BLaER1 (cell line): ENCODE results near the gene DPH7.
"Not testable (repeated sequence)": the region's sequence is repeated elsewhere in the genome, so short reads cannot be mapped to it uniquely, and the experiment has no call there.

ENCODE experiments used
- H3K27ac ChIP-seq: shearing (Covaris generic); formaldehyde crosslinking; 2 replicates; pipeline ENCODE4 v1.8.1; 2022
- H3K27me3 ChIP-seq: shearing (Covaris generic); formaldehyde crosslinking; 2 replicates; pipeline ENCODE4 v1.8.1; 2022
- H3K36me3 ChIP-seq: shearing (Covaris generic); formaldehyde crosslinking; 2 replicates; pipeline ENCODE4 v1.8.1; 2022
- H3K4me1 ChIP-seq: shearing (Covaris generic); formaldehyde crosslinking; 2 replicates; pipeline ENCODE4 v1.8.1; 2022
- H3K4me2 ChIP-seq: shearing (Covaris generic); formaldehyde crosslinking; 2 replicates; pipeline ENCODE4 v1.8.1; 2022
- H3K4me3 ChIP-seq: shearing (Covaris generic); formaldehyde crosslinking; 2 replicates; pipeline ENCODE4 v1.8.1; 2022
- H3K9ac ChIP-seq: shearing (Covaris generic); formaldehyde crosslinking; 2 replicates; pipeline ENCODE4 v1.8.1; 2022
- H3K9me3 ChIP-seq: shearing (Covaris generic); formaldehyde crosslinking; 2 replicates; pipeline ENCODE4 v1.8.1; 2022
- H4K20me1 ChIP-seq: shearing (Covaris generic); formaldehyde crosslinking; 2 replicates; pipeline ENCODE4 v1.8.1; 2022
- Cebpa-rat ChIP-seq: shearing (Covaris generic); IDR thresholded peaks from 2 replicates; pipeline ENCODE4 v1.8.1; 2022

The DPH7 gene

GRCh38 chr9:137521405-137521985, 57.2 kb downstream of the DPH7 start:
- TF ChIP-seq Cebpa-rat: no peak
- peaks cover 10% of the 10 kb centered on the region; the same call in 1 of the 2 replicates for H3K9me3 ChIP-seq
- H3K4me2 ChIP-seq: no peak overlapping the region
- H3K9ac ChIP-seq: no peak overlapping the region
- no peak overlapping the region for H3K4me3 ChIP-seq
- peaks cover 37% of the 10 kb centered on the region; the same call in 1 of the 2 replicates for H3K36me3 ChIP-seq
- H3K27ac ChIP-seq: no peak overlapping the region
- H4K20me1 ChIP-seq: no peaks in the 10 kb centered on the region
- H3K27me3 ChIP-seq: no peaks in the 10 kb centered on the region
- peaks cover 37% of the 10 kb centered on the region for H3K4me1 ChIP-seq

GRCh38 chr9:137520614-137521404, 57.9 kb downstream of the DPH7 start:
- H3K27me3 ChIP-seq: no peaks in the 10 kb centered on the region
- H3K4me2 ChIP-seq: no peak overlapping the region
- H3K9ac ChIP-seq: no peak overlapping the region
- no peaks in the 10 kb centered on the region for H4K20me1 ChIP-seq
- H3K27ac ChIP-seq: no peak overlapping the region
- no peak for TF ChIP-seq Cebpa-rat
- peaks cover 30% of the 10 kb centered on the region for H3K4me1 ChIP-seq
- no peak overlapping the region for H3K4me3 ChIP-seq
- H3K9me3 ChIP-seq: peaks cover 10% of the 10 kb centered on the region; the same call in 1 of the 2 replicates
- peaks cover 37% of the 10 kb centered on the region; the same call in 1 of the 2 replicates for H3K36me3 ChIP-seq

GRCh38 chr9:137519553-137519952, 59.2 kb downstream of the DPH7 start:
- Histone ChIP-seq H3K4me2 (peak overlapping the region; percentile 36), H3K36me3 (peaks cover 35% of the 10 kb centered on the region; the same call in 1 of the 2 replicates), H3K4me1 (peaks cover 31% of the 10 kb centered on the region), H3K4me3 (no peak overlapping the region), H3K9ac (no peak overlapping the region), H3K27ac (no peak overlapping the region), H3K9me3 (peaks cover 10% of the 10 kb centered on the region; the same call in 1 of the 2 replicates), H4K20me1 (no peaks in the 10 kb centered on the region), H3K27me3 (no peaks in the 10 kb centered on the region)
- no peak for TF ChIP-seq Cebpa-rat

- not testable (repeated sequence) for H3K27me3 ChIP-seq, H4K20me1 ChIP-seq, H3K9ac ChIP-seq, H3K27ac ChIP-seq, H3K4me3 ChIP-seq
- peaks cover 28% of the 10 kb centered on the region; the same call in 1 of the 2 replicates for H3K36me3 ChIP-seq
- H3K4me2 ChIP-seq: peak overlapping the region; percentile 36
- H3K4me1 ChIP-seq: peaks cover 37% of the 10 kb centered on the region
- H3K9me3 ChIP-seq: peaks cover 10% of the 10 kb centered on the region; the same call in 1 of the 2 replicates
These were observed 59.9 kb downstream of the DPH7 start for GRCh38 chr9:137518661-137519459.

- H3K27me3 ChIP-seq: no peaks in the 10 kb centered on the region
- no peak for TF ChIP-seq Cebpa-rat
These were observed 62.4 kb downstream of the DPH7 start for GRCh38 chr9:137516144-137516917.

GRCh38 chr9:137515338-137515724, 63.4 kb downstream of the DPH7 start:
- Histone ChIP-seq H3K4me2 (peak overlapping the region; percentile 53), H3K27ac (peak overlapping the region; percentile 51), H3K4me1 (peaks cover 43% of the 10 kb centered on the region), H3K9me3 (no peaks in the 10 kb centered on the region; the same call in 1 of the 2 replicates), H3K27me3 (no peaks in the 10 kb centered on the region), H3K36me3 (peaks cover 13% of the 10 kb centered on the region; the same call in 1 of the 2 replicates), H3K9ac (no peak overlapping the region), H3K4me3 (no peak overlapping the region), H4K20me1 (no peaks in the 10 kb centered on the region)
- no peak for TF ChIP-seq Cebpa-rat

More at GRCh38 chr9:137516144-137516917, 62.4 kb downstream of the DPH7 start:
- H3K4me1 ChIP-seq: peaks cover 51% of the 10 kb centered on the region
- H3K9me3 ChIP-seq: no peaks in the 10 kb centered on the region; the same call in 1 of the 2 replicates
- H3K4me3 ChIP-seq: no peak overlapping the region
- no peaks in the 10 kb centered on the region for H4K20me1 ChIP-seq
- no peak overlapping the region for H3K27ac ChIP-seq
- H3K4me2 ChIP-seq: no peak overlapping the region
- no peak overlapping the region for H3K9ac ChIP-seq
- H3K36me3 ChIP-seq: peaks cover 17% of the 10 kb centered on the region; the same call in 1 of the 2 replicates

- H3K27me3 ChIP-seq: no peaks in the 10 kb centered on the region
- no peak overlapping the region for H3K9ac ChIP-seq
- peak overlapping the region; percentile 51 for H3K27ac ChIP-seq
- H3K36me3 ChIP-seq: peaks cover 10% of the 10 kb centered on the region; the same call in 1 of the 2 replicates
- H3K9me3 ChIP-seq: no peaks in the 10 kb centered on the region; the same call in 1 of the 2 replicates
- peak overlapping the region; percentile 53 for H3K4me2 ChIP-seq
- no peak for TF ChIP-seq Cebpa-rat
- H3K4me1 ChIP-seq: peaks cover 40% of the 10 kb centered on the region
- H3K4me3 ChIP-seq: no peak overlapping the region
- H4K20me1 ChIP-seq: no peaks in the 10 kb centered on the region
These were observed 63.9 kb downstream of the DPH7 start for GRCh38 chr9:137514691-137515337.

GRCh38 chr9:137513801-137514570, 64.7 kb downstream of the DPH7 start:
- H3K36me3 ChIP-seq, H3K27me3 ChIP-seq, H3K9me3 ChIP-seq, H3K4me3 ChIP-seq, H3K9ac ChIP-seq, H4K20me1 ChIP-seq: not testable (repeated sequence)
- Histone ChIP-seq H3K4me2 (peak overlapping the region; percentile 53), H3K27ac (0 out of 2 replicates have a peak overlapping the region, but pooled peaks have one; percentile 19), H3K4me1 (peaks cover 32% of the 10 kb centered on the region)

GRCh38 chr9:137513136-137513535, 65.6 kb downstream of the DPH7 start:
- H3K9me3 ChIP-seq, H3K36me3 ChIP-seq, H3K27ac ChIP-seq, H3K9ac ChIP-seq, H3K4me3 ChIP-seq, H4K20me1 ChIP-seq, H3K27me3 ChIP-seq: not testable (repeated sequence)
- H3K4me2 ChIP-seq: peak overlapping the region; percentile 53
- peaks cover 30% of the 10 kb centered on the region for H3K4me1 ChIP-seq
